PFSK-1 (cell line): ENCODE data around the gene EEF1AKMT2.

Source experiments
- POLR2AphosphoS5 ChIP-seq: IDR thresholded peaks from 2 replicates; pipeline ENCODE4 v1.6.1; 2012; ENCODE audit warnings: low read depth, mild to moderate bottlenecking, control low read depth, low read length, moderate library complexity
- REST ChIP-seq, 2 experiments: IDR thresholded peaks; 2 replicates each; pipeline versions ENCODE4 v1.6.1 to v1.8.0; 2011 to 2012; ENCODE audit warnings: low read depth in 2 of 2, low read length in 2 of 2, control low read depth in 1 of 2, inconsistent platforms in 1 of 2, mild to moderate bottlenecking in 1 of 2, moderate library complexity in 1 of 2; ENCODE audit not compliant: insufficient read depth in 1 of 2

GRCh38 chr10:124725171-124725631 is 66.5 kb downstream of the EEF1AKMT2 start:
- TF ChIP-seq REST (IDR thresholded peaks at IDR 0.05; ENCODE audit: insufficient read depth in 1 of 2, low read depth in 2 of 2, low read length in 2 of 2) (no peak), POLR2AphosphoS5 (no peak)
